H1 (cell line): ENCODE data around the gene KDM6B. TPM values are rescaled to one million over a fixed set of nuclear protein-coding genes. Genes with fewer than 3 reads are reported as not detected.

Experiments
- CTCF ChIA-PET: fragments of 300-600 bp; sonication (Branson Sonifier 250); formaldehyde crosslinking; loops from one replicate; lab custom pipeline; 2021; ENCODE audit not compliant: partially characterized antibody; lab: Charles Lee
- POLR2A ChIA-PET: fragments of 300-600 bp; sonication (Branson Sonifier 250); formaldehyde crosslinking; loops from one replicate; lab custom pipeline; 2021; ENCODE audit warnings: inconsistent platforms; ENCODE audit not compliant: partially characterized antibody; lab: Charles Lee
- DNase-seq, 2 experiments: peaks; one replicate each; pipeline versions ENCODE4 v3.0.0 to v3.0.0-alpha.2; 2010 to 2022; ENCODE audit warnings: low spot score in 2 of 2, low read depth in 1 of 2, mixed read lengths in 1 of 2
- FAIRE-seq: peaks from 2 replicates; lab custom pipeline; 2011; peaks lifted over from hg19 to GRCh38; lab: Jason Lieb, UNC
- H2AFZ ChIP-seq: 2 replicates; pipeline ENCODE4 v1.8.1; 2012; ENCODE audit warnings: low read length, inconsistent platforms
- H2AK5ac ChIP-seq: 2 replicates; pipeline ENCODE4 v1.6.1; 2013; ENCODE audit warnings: low read depth, low read length
- H2BK120ac ChIP-seq: replicated peaks from 2 replicates; pipeline ENCODE3; 2013; ENCODE audit warnings: low read depth, low read length, inconsistent platforms
- H2BK12ac ChIP-seq: 2 replicates; pipeline ENCODE4 v1.6.1; 2013; ENCODE audit warnings: low read depth, low read length
- H2BK15ac ChIP-seq: 2 replicates; pipeline ENCODE4 v1.6.1; 2013; ENCODE audit warnings: low read length
- H2BK20ac ChIP-seq: 2 replicates; pipeline ENCODE4 v1.6.1; 2013; ENCODE audit warnings: low read length
- H2BK5ac ChIP-seq: 2 replicates; pipeline ENCODE4 v1.6.1; 2013; ENCODE audit warnings: low read depth, low read length
- H3K14ac ChIP-seq: 2 replicates; pipeline ENCODE4 v1.6.1; 2013; ENCODE audit warnings: inconsistent platforms; ENCODE audit not compliant: insufficient read length
- H3K18ac ChIP-seq: 2 replicates; pipeline ENCODE4 v1.6.1; 2013; ENCODE audit warnings: low read length; ENCODE audit errors: extremely low read depth
- H3K23ac ChIP-seq: 2 replicates; pipeline ENCODE4 v1.6.1; 2013; ENCODE audit warnings: inconsistent platforms; ENCODE audit not compliant: insufficient read length
- H3K23me2 ChIP-seq: 2 replicates; pipeline ENCODE4 v1.6.1; 2013; ENCODE audit warnings: low read depth, low read length
- H3K27ac ChIP-seq: 2 replicates; pipeline ENCODE4 v1.6.1; 2011; ENCODE audit warnings: low read depth, low read length, inconsistent platforms
- H3K27me3 ChIP-seq, 4 experiments: replicated peaks in 1 of 4; 1 replicate in 1 of 4; 2 replicates in 3 of 4; pipeline versions ENCODE4 v1.6.1 to v1.8.1; 2011 to 2013; ENCODE audit warnings: low read length in 3 of 4, mild to moderate bottlenecking in 3 of 4, inconsistent platforms in 2 of 4, mixed read lengths in 2 of 4, moderate library complexity in 1 of 4; ENCODE audit not compliant: control insufficient read depth in 3 of 4, insufficient read depth in 3 of 4; ENCODE audit errors: extremely low read depth in 1 of 4
- H3K36me3 ChIP-seq, 4 experiments: 2 replicates each; pipeline versions ENCODE4 v1.6.1 to v1.8.1; 2011 to 2013; ENCODE audit warnings: mild to moderate bottlenecking in 4 of 4, low read length in 3 of 4, moderate library complexity in 2 of 4, control low read depth in 1 of 4, inconsistent platforms in 1 of 4; ENCODE audit not compliant: insufficient read depth in 4 of 4, control insufficient read depth in 2 of 4
- H3K4ac ChIP-seq: replicated peaks from 2 replicates; pipeline ENCODE3; 2013; ENCODE audit warnings: low read length, low read depth, mixed read lengths, inconsistent platforms; ENCODE audit not compliant: insufficient read length
- H3K4me1 ChIP-seq, 4 experiments: replicated peaks in 1 of 4; 1 replicate in 1 of 4; 2 replicates in 3 of 4; pipeline versions ENCODE4 v1.6.1 to v1.8.1; 2011 to 2013; ENCODE audit warnings: low read length in 3 of 4, inconsistent platforms in 2 of 4, mixed read lengths in 1 of 4; ENCODE audit not compliant: insufficient read depth in 4 of 4, control insufficient read depth in 3 of 4
- H3K4me2 ChIP-seq, 2 experiments: 2 replicates each; pipeline versions ENCODE4 v1.6.1 to v1.8.1; 2011 to 2013; ENCODE audit warnings: low read depth in 2 of 2, low read length in 2 of 2, control low read depth in 1 of 2, inconsistent platforms in 1 of 2, mild to moderate bottlenecking in 1 of 2; ENCODE audit not compliant: insufficient read depth in 1 of 2
- H3K4me3 ChIP-seq, 4 experiments: fragments of 200-600, 300-600 bp in 1 of 4; sonication (generic), shearing (Covaris generic), sonication (Bioruptor Twin) in 1 of 4; 2 replicates each; pipeline versions ENCODE4 v1.5.1 to v1.8.1; 2011 to 2016; ENCODE audit warnings: low read length in 4 of 4, low read depth in 3 of 4, control low read depth in 2 of 4, inconsistent platforms in 2 of 4, mild to moderate bottlenecking in 2 of 4, mixed read lengths in 1 of 4, moderate library complexity in 1 of 4; ENCODE audit not compliant: insufficient read depth in 2 of 4; ENCODE audit errors: extremely low read depth in 1 of 4
- H3K56ac ChIP-seq: replicated peaks from 2 replicates; pipeline ENCODE3; 2013; ENCODE audit warnings: low read depth, mild to moderate bottlenecking, mixed read lengths, low read length, inconsistent platforms; ENCODE audit not compliant: insufficient read length
- H3K79me1 ChIP-seq: 2 replicates; pipeline ENCODE4 v1.6.1; 2013; ENCODE audit warnings: low read depth, low read length, control low read depth
- H3K79me2 ChIP-seq, 2 experiments: 2 replicates each; pipeline versions ENCODE4 v1.6.1 to v1.8.1; 2012 to 2013; ENCODE audit warnings: low read length in 2 of 2, mild to moderate bottlenecking in 2 of 2, inconsistent platforms in 1 of 2; ENCODE audit not compliant: insufficient read depth in 2 of 2, control insufficient read depth in 1 of 2
- H3K9ac ChIP-seq, 4 experiments: replicated peaks in 1 of 4; 1 replicate in 1 of 4; 2 replicates in 3 of 4; pipeline versions ENCODE4 v1.6.1 to v1.8.1; 2011 to 2013; ENCODE audit warnings: low read depth in 3 of 4, low read length in 3 of 4, control low read depth in 2 of 4, mild to moderate bottlenecking in 2 of 4, moderate library complexity in 2 of 4, inconsistent platforms in 1 of 4; ENCODE audit errors: extremely low read depth in 1 of 4
- H3K9me3 ChIP-seq, 2 experiments: 2 replicates each; pipeline versions ENCODE4 v1.6.1 to v1.8.1; 2012 to 2013; ENCODE audit warnings: mild to moderate bottlenecking in 2 of 2, moderate library complexity in 2 of 2, control low read depth in 1 of 2, inconsistent platforms in 1 of 2, low read depth in 1 of 2, low read length in 1 of 2, mixed read lengths in 1 of 2; ENCODE audit not compliant: insufficient read depth in 2 of 2
- H4K20me1 ChIP-seq, 2 experiments: replicated peaks in 1 of 2; 2 replicates each; pipeline versions ENCODE3 to v1.8.1; 2011 to 2013; ENCODE audit warnings: inconsistent platforms in 2 of 2, low read length in 2 of 2, mild to moderate bottlenecking in 1 of 2; ENCODE audit not compliant: insufficient read depth in 2 of 2, control insufficient read depth in 1 of 2
- H4K5ac ChIP-seq: 2 replicates; pipeline ENCODE4 v1.6.1; 2013; ENCODE audit warnings: low read length, low read depth, mixed read lengths, inconsistent platforms; ENCODE audit not compliant: insufficient read length
- H4K8ac ChIP-seq: 2 replicates; pipeline ENCODE4 v1.8.0; 2013; ENCODE audit warnings: mild to moderate bottlenecking, moderate library complexity, low read length, inconsistent platforms; ENCODE audit not compliant: insufficient read depth; ENCODE audit errors: extremely low read depth
- H4K91ac ChIP-seq: replicated peaks from 2 replicates; pipeline ENCODE3; 2013; ENCODE audit warnings: low read length, mixed read lengths, inconsistent platforms; ENCODE audit not compliant: insufficient read length
- EP300 ChIP-seq, 2 experiments: IDR thresholded peaks; 1 replicate in 1 of 2; 2 replicates in 1 of 2; pipeline ENCODE4 v1.6.1; 2011 to 2012; ENCODE audit warnings: low read depth in 2 of 2, low read length in 2 of 2, mild to moderate bottlenecking in 2 of 2, borderline replicate concordance in 1 of 2, inconsistent platforms in 1 of 2, moderate library complexity in 1 of 2
- EZH2 ChIP-seq: fragments of 200-600 bp; sonication (generic); IDR thresholded peaks from 2 replicates; pipeline ENCODE4 v1.7.1; 2012; ENCODE audit warnings: low read depth, mild to moderate bottlenecking, moderate library complexity, low read length, inconsistent platforms; ENCODE audit not compliant: severe bottlenecking
- GABPA ChIP-seq: IDR thresholded peaks from 2 replicates; pipeline ENCODE4 v1.6.1; 2011; ENCODE audit warnings: mild to moderate bottlenecking, low read length, moderate library complexity, borderline replicate concordance; ENCODE audit not compliant: insufficient read depth
- MAX ChIP-seq: IDR thresholded peaks from 2 replicates; pipeline ENCODE4 v1.6.1; 2012; ENCODE audit warnings: inconsistent platforms
- PHF8 ChIP-seq: fragments of 200-600 bp; sonication (generic); conservative IDR thresholded peaks from 2 replicates; pipeline ENCODE4 v1.7.1; 2012; ENCODE audit warnings: low read depth, mild to moderate bottlenecking, inconsistent platforms, low read length, moderate library complexity
- POLR2AphosphoS5 ChIP-seq: IDR thresholded peaks from 2 replicates; pipeline ENCODE4 v1.6.1; 2011; ENCODE audit warnings: low read depth, low read length
- SIN3A ChIP-seq, 2 experiments: IDR thresholded peaks in 1 of 2; conservative IDR thresholded peaks in 1 of 2; 2 replicates each; pipeline ENCODE4 v1.6.1; 2011 to 2012; ENCODE audit warnings: low read length in 2 of 2, improper control_type of control experiment in 1 of 2, low read depth in 1 of 2, mild to moderate bottlenecking in 1 of 2
- SIX5 ChIP-seq: IDR thresholded peaks from 2 replicates; pipeline ENCODE4 v1.6.1; 2011; ENCODE audit warnings: mild to moderate bottlenecking, low read depth, low read length
- SP2 ChIP-seq: IDR thresholded peaks from 2 replicates; pipeline ENCODE4 v1.6.1; 2012; ENCODE audit warnings: mild to moderate bottlenecking, low read length, inconsistent platforms
- SRF ChIP-seq: IDR thresholded peaks from 2 replicates; pipeline ENCODE4 v1.6.1; 2011; ENCODE audit warnings: mild to moderate bottlenecking, low read depth, low read length, moderate library complexity
- SUZ12 ChIP-seq: fragments of 200-600 bp; sonication (generic); IDR thresholded peaks from 2 replicates; pipeline ENCODE4 v1.6.1; 2012; ENCODE audit warnings: mild to moderate bottlenecking, inconsistent platforms, low read length, moderate library complexity, mixed read lengths
- TAF7 ChIP-seq: optimal IDR thresholded peaks from 2 replicates; pipeline ENCODE3; 2011; ENCODE audit warnings: low read depth, mild to moderate bottlenecking, inconsistent platforms, low read length, moderate library complexity, borderline replicate concordance
- ZNF274 ChIP-seq: IDR thresholded peaks from 2 replicates; pipeline ENCODE4 v1.7.0; 2012; ENCODE audit warnings: low read length, borderline replicate concordance; ENCODE audit errors: extremely low read depth
- WGBS, 2 experiments: shearing (Covaris generic) in 1 of 2; methylation state at CpG; one replicate each; pipeline versions ENCODE4 v1.1.6 to v1.1.7; 2013 to 2015; ENCODE audit warnings: low lambda C conversion rate in 2 of 2, mixed read lengths in 2 of 2, inconsistent platforms in 1 of 2, low coverage in 1 of 2, missing lambda C conversion rate in 1 of 2; ENCODE audit not compliant: insufficient replicate concordance in 2 of 2, insufficient coverage in 1 of 2, insufficient read length in 1 of 2; ENCODE audit errors: extremely low coverage in 1 of 2, missing lambda C conversion rate in 1 of 2; 5-methylcytosine and 5-hydroxymethylcytosine counted together
- polyA plus RNA-seq, 7 experiments: library from polyadenylated mRNA; depleted of rRNA in 3 of 7; stranded (reverse) in 5 of 7; unstranded in 2 of 7; fragments of >200 nt in 5 of 7; fragments of 200-250 nt in 2 of 7; gene quantifications; 1 replicate in 5 of 7; 2 replicates in 1 of 7; 4 replicates in 1 of 7; pipeline versions ENCODE4 v1.2.1 to v1.2.3, GENCODE V29; 2011 to 2013; ENCODE audit warnings: missing spikeins in 2 of 7, mixed read lengths in 2 of 7
- total RNA-seq: library from RNA; stranded (reverse); fragmentation: NEBNext Ultra II Directional; extraction: Animal tissue kit (Norgen Biotek cat#: 25700); gene quantifications from 2 replicates; pipeline ENCODE4 v1.2.1, GENCODE V29; 2021

The KDM6B gene
- total and polyA plus RNA-seq, 2 of the 8 experiments (the other 6 are each of a cell fraction or from before 2014, with no cell fraction given) = 0.48 to 3.7 TPM

DNA sequence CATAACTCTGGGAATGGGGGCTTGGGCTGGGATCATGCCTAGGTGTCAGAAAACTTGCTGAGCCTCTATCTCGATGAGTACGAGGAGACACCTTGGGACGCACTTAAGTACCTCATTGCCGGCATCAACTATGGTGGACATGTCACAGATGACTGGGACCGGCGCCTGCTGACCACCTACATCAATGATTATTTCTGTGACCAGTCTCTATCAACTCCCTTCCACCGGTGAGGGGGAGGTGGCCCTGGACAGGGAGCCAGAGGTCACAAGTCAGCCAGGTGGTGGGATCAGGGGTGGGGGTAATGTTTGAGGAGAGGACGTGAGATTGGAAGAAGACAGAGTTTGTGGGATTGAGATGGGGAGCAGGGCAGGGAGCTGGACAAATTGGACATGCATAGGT, 3.4 kb upstream of the KDM6B start:
- H3K4ac ChIP-seq = no peak overlapping the region
- no peak overlapping the region for H3K9ac ChIP-seq
- H2AFZ ChIP-seq = no peak overlapping the region
- CTCF ChIA-PET = interaction anchor here (0.7 to 5.5 kb wide), 4 partner anchors 10 to 466 kb away, joined by 3 to 26 read pairs (median 14); no protein-coding TSS in a partner anchor
- WGBS, 2 experiments = 87 to 100% methylated on average over 1 to 8 of the region's 8 CpGs
- no peak overlapping the region for H4K91ac ChIP-seq
- DNase-seq = no peak
- H2BK120ac ChIP-seq = no peak overlapping the region
- no peak overlapping the region for H2BK12ac ChIP-seq
- H3K4me3 ChIP-seq = no peak overlapping the region
- peaks cover 0 to 7% (median 4%) of the 10 kb centered on the region in 4 experiments; a peak in 5 of 7 replicates for H3K4me1 ChIP-seq
- no peak overlapping the region for H2BK15ac ChIP-seq
- FAIRE-seq = no peak
- no peaks in the 10 kb centered on the region for H3K9me3 ChIP-seq
- H3K18ac ChIP-seq = no peak overlapping the region
- H3K23ac ChIP-seq = no peak overlapping the region
- no peak overlapping the region for H3K56ac ChIP-seq
- no peaks in the 10 kb centered on the region for H3K79me2 ChIP-seq
- H3K4me2 ChIP-seq = no peak overlapping the region
- H3K27me3 ChIP-seq = peaks cover 4 to 38% (median 30%) of the 10 kb centered on the region in 4 experiments
- POLR2A ChIA-PET = interaction anchor here (3.3 kb wide), 1 partner anchor 12 kb away, joined by 10 read pairs; no protein-coding TSS in a partner anchor
- no peaks in the 10 kb centered on the region for H3K79me1 ChIP-seq
- no peaks in the 10 kb centered on the region for H3K36me3 ChIP-seq
- H3K27ac ChIP-seq = no peak overlapping the region
- no peak overlapping the region for H2BK20ac ChIP-seq
- no peak overlapping the region for H2BK5ac ChIP-seq
- H3K14ac ChIP-seq = no peak overlapping the region
- H2AK5ac ChIP-seq = 0 out of 2 replicates have a peak overlapping the region, but pooled peaks have one; percentile 24
- H3K23me2 ChIP-seq = peaks cover 12% of the 10 kb centered on the region
- no peaks in the 10 kb centered on the region for H4K20me1 ChIP-seq
- H4K5ac ChIP-seq = no peak overlapping the region
- H4K8ac ChIP-seq = no peak overlapping the region
- no peak for TF ChIP-seq EP300 (IDR thresholded peaks at IDR 0.05; ENCODE audit: borderline replicate concordance in 1 of 2, low read depth in 2 of 2, low read length in 2 of 2)
- TF ChIP-seq SIX5 = no peak
- TF ChIP-seq GABPA = no peak
- TF ChIP-seq SUZ12 = no peak
- TF ChIP-seq SIN3A (conservative IDR thresholded peaks at IDR 0.05 in 1 of 2, IDR thresholded peaks at IDR 0.05 in 1 of 2; ENCODE audit: low read depth in 1 of 2, low read length in 2 of 2) = no peak
- no peak for TF ChIP-seq TAF7
- no peak for TF ChIP-seq ZNF274
- TF ChIP-seq MAX = no peak
- TF ChIP-seq PHF8 = no peak
- TF ChIP-seq EZH2 = no peak
- no peak for TF ChIP-seq SP2
- no peak for TF ChIP-seq POLR2AphosphoS5
- no peak for TF ChIP-seq SRF
